ENCODE data around the gene GNAI3. TPM values are rescaled to one million over a fixed set of nuclear protein-coding genes. Genes with fewer than 3 reads are reported as not detected.

GNAI3 gene
- total RNA-seq, 2 experiments from 2014 or later: 5.1 to 5.4 TPM

DNA sequence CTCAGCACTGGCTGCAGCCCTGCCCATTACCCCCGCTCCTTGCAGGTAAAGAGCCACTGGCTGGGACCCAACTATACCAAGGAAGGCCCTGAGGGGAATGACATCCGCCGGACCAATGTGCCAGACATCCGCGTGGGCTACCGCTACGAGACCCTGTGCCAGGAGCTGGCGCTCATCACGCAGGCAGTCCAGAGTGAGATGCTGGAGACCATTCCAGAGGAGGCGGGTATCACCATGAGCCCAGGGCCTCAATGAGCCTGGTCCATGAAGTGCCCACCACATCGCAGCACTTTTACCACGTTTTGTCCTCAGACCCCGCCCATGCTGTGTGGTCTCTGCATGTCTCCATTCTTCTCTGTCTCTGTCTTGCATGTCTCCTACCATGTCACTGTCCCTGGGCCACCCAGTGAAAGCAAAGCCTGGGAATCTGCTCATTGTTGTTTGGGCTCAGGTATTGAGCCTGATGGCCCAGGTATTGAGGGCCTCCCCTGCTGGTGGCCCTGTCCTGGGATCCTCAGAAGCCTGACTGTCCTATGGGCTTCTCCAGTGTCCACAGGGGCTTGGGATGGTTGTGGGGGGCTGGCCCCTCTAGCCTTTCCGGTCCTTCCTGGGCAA, 82.6 kb downstream of the GNAI3 start:
- H3K4me3 ChIP-seq (ENCODE audit: low read length): no peak overlapping the region
- ChIA-PET POLR2A (interaction anchor here (1.4 to 1.7 kb wide), 2 partner anchors 9 to 83 kb away, joined by 6 to 7 read pairs; partner anchors contain the start of gene GNAI3), CTCF (interaction anchor here (0.6 to 1.4 kb wide), 4 partner anchors 9 to 85 kb away, joined by 3 to 14 read pairs (median 4); partner anchors contain the start of gene GNAI3)
- ATAC-seq (ENCODE audit: poor library complexity): no peak
- no peak overlapping the region for H3K4me3 Mint-ChIP-seq
- DNase-seq: no peak
- peaks cover 58% of the 10 kb centered on the region for H3K36me3 Mint-ChIP-seq (ENCODE audit: low read depth)
- H3K4me1 Mint-ChIP-seq (ENCODE audit: low read depth): peaks cover 17% of the 10 kb centered on the region
- no peak overlapping the region for H3K27ac ChIP-seq (ENCODE audit: low read depth in 1 of 2, low read length in 2 of 2)
- H3K4me1 ChIP-seq (ENCODE audit: insufficient read depth, low read length): peaks cover 9% of the 10 kb centered on the region
- no peaks in the 10 kb centered on the region for H3K9me3 Mint-ChIP-seq
- H3K27me3 ChIP-seq (ENCODE audit: control insufficient read depth in 1 of 2, insufficient read depth in 2 of 2, low read length in 2 of 2): no peaks in the 10 kb centered on the region
- no peaks in the 10 kb centered on the region for H3K27me3 Mint-ChIP-seq
- TF ChIP-seq, protein P1, sequence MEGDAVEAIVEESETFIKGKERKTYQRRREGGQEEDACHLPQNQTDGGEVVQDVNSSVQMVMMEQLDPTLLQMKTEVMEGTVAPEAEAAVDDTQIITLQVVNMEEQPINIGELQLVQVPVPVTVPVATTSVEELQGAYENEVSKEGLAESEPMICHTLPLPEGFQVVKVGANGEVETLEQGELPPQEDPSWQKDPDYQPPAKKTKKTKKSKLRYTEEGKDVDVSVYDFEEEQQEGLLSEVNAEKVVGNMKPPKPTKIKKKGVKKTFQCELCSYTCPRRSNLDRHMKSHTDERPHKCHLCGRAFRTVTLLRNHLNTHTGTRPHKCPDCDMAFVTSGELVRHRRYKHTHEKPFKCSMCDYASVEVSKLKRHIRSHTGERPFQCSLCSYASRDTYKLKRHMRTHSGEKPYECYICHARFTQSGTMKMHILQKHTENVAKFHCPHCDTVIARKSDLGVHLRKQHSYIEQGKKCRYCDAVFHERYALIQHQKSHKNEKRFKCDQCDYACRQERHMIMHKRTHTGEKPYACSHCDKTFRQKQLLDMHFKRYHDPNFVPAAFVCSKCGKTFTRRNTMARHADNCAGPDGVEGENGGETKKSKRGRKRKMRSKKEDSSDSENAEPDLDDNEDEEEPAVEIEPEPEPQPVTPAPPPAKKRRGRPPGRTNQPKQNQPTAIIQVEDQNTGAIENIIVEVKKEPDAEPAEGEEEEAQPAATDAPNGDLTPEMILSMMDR (IDR thresholded peaks at IDR 0.05): no peak
- intact Hi-C loops (cut with DNase I, micrococcal nuclease): loop anchor here (1.0 to 5.0 kb wide), 3 partner anchors 39 to 86 kb away; no protein-coding TSS in a partner anchor
- peaks cover 58% of the 10 kb centered on the region for H3K36me3 ChIP-seq (ENCODE audit: insufficient read depth, low read length)
- H3K27ac Mint-ChIP-seq: no peak overlapping the region
- H3K9me3 ChIP-seq (ENCODE audit: control insufficient read depth in 1 of 2, insufficient read depth in 1 of 2, low read length in 2 of 2): no peaks in the 10 kb centered on the region

DNA sequence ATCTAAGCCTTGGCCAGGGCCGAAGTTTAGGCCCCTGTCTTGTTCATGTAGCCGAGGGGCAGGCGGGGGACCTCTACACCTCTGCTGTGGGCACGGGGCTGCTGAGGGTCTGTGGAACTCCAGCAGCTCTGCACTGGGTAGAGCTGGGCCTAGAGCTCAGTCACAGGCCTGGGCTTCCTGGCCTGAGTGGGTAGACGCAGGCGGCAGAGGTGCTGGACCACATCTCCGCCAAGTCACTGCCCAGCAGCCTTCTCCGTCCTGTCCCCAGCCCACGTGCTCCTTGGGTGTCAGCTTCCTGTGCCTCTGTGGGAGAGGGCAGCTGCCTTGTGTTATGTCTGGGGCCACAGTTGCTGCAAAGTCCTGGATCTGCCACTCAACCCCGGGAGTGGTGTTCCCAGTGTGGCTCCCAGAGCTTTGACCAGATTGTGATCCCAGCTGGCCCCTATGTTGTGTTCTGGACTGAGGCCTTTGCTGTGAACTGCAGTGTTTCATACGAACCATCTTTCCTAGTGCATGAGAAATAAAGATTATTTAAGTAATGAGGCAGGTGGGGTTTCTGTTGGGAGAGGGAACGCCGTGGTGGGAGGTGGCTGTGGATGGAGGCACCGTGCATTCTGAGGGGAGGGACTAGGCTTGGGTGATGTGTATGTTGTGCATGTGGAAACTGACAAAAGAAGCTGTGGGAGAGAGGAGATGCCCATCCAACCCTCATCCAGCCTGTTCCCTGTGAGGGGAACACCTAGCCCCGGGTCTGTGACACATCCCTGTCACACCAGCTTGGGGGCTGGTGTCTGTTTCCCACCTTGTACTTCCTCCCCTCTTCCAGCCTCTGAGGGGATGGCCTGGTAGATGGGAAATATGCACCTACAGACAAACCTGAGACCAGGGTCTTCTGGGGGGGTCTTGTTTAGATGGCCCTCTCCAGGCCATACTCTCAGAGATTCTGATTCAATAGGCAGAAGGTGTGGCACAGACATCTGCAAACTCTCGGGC, 83.4 kb downstream of the GNAI3 start:
- peaks cover 51% of the 10 kb centered on the region for H3K36me3 Mint-ChIP-seq (ENCODE audit: low read depth)
- CTCF ChIA-PET: interaction anchor here (1.8 kb wide), 1 partner anchor 86 kb away, joined by 6 read pairs; no protein-coding TSS in a partner anchor

More for the DNA sequence above, 83.4 kb downstream of the GNAI3 start:
- H3K4me3 Mint-ChIP-seq: no peak overlapping the region
- H3K27ac Mint-ChIP-seq: no peak overlapping the region
- POLR2A ChIA-PET: no interaction called here
- intact Hi-C loops (cut with DNase I, micrococcal nuclease): loop anchor here in 1 of 2 experiments (5.0 kb wide), 1 partner anchor 40 kb away; no protein-coding TSS in a partner anchor
- Histone ChIP-seq H3K27ac (ENCODE audit: low read depth in 1 of 2, low read length in 2 of 2) (no peak overlapping the region), H3K9me3 (ENCODE audit: control insufficient read depth in 1 of 2, insufficient read depth in 1 of 2, low read length in 2 of 2) (no peaks in the 10 kb centered on the region), H3K4me3 (ENCODE audit: low read length) (no peak overlapping the region), H3K27me3 (ENCODE audit: control insufficient read depth in 1 of 2, insufficient read depth in 2 of 2, low read length in 2 of 2) (no peaks in the 10 kb centered on the region), H3K4me1 (ENCODE audit: insufficient read depth, low read length) (peaks cover 9% of the 10 kb centered on the region), H3K36me3 (ENCODE audit: insufficient read depth, low read length) (peaks cover 50% of the 10 kb centered on the region)
- peak in 1 of 14 experiments; percentile 14 for DNase-seq
- TF ChIP-seq, protein P1 (IDR thresholded peaks at IDR 0.05): no peak
- no peaks in the 10 kb centered on the region for H3K27me3 Mint-ChIP-seq
- ATAC-seq (ENCODE audit: poor library complexity): no peak
- H3K4me1 Mint-ChIP-seq (ENCODE audit: low read depth): peaks cover 14% of the 10 kb centered on the region
- H3K9me3 Mint-ChIP-seq: no peaks in the 10 kb centered on the region
